OCI-LY7 (cell line): ENCODE results near the gene TAF13.

Source experiments
- CTCF ChIP-seq: fragments of 200-600 bp; sonication (generic); conservative IDR thresholded peaks from 2 replicates; pipeline ENCODE4 v1.5.1; 2014; ENCODE audit warnings: mild to moderate bottlenecking, antibody characterized with exemption, low read length, moderate library complexity, mixed read lengths
- EZH2phosphoT487 ChIP-seq: fragments of 200-600 bp; sonication (generic); IDR thresholded peaks from 2 replicates; pipeline ENCODE4 v1.6.1; 2018; ENCODE audit warnings: low read depth, borderline replicate concordance, mild to moderate bottlenecking, mixed run types, antibody characterized with exemption, low read length, moderate library complexity, mixed read lengths

GRCh38 chr1:109112056-109112651 is 36.4 kb upstream of the TAF13 start:
- TF ChIP-seq CTCF (peak; percentile 63), EZH2phosphoT487 (no peak)
